Vagina (tissue), 2 donors: ENCODE results near the gene ABLIM1.

Experiments used
- CTCF ChIP-seq, 3 experiments: fragments of 450-650 bp in 2 of 3; fragments of 200-600 bp in 1 of 3; sonication (generic) in 1 of 3; IDR thresholded peaks; one replicate each; pipeline ENCODE4 v1.5.1; 2017 to 2019; ENCODE audit warnings: antibody characterized with exemption in 3 of 3, mild to moderate bottlenecking in 2 of 3, moderate library complexity in 2 of 3
- POLR2A ChIP-seq, 2 donors: fragments of 450-650 bp; IDR thresholded peaks; one replicate each; pipeline ENCODE4 v1.6.1; 2017; ENCODE audit warnings: antibody characterized with exemption in 2 of 2, mild to moderate bottlenecking in 2 of 2, moderate library complexity in 2 of 2
- POLR2AphosphoS5 ChIP-seq, 2 donors: sonication (generic); formaldehyde crosslinking; IDR thresholded peaks; one replicate each; pipeline ENCODE4 v1.9.0; 2017; ENCODE audit warnings: antibody characterized with exemption in 2 of 2, mild to moderate bottlenecking in 2 of 2, low read depth in 1 of 2; ENCODE audit not compliant: insufficient read depth in 1 of 2

GRCh38 chr10:114615600-114616007 is 42.5 kb downstream of the ABLIM1 start:
- no peak for TF ChIP-seq POLR2AphosphoS5 (IDR thresholded peaks at IDR 0.05; ENCODE audit: insufficient read depth in 1 of 2, low read depth in 1 of 2)
- TF ChIP-seq POLR2A (IDR thresholded peaks at IDR 0.05): no peak
- TF ChIP-seq CTCF (IDR thresholded peaks at IDR 0.05): no peak
